Measurements from ENCODE around the gene PSMF1. TPM values are rescaled to one million over a fixed set of nuclear protein-coding genes. Genes with fewer than 3 reads are reported as not detected.

The PSMF1 gene
- total RNA-seq, 1 donor from 2014 or later: 124 TPM

- no peak overlapping the region for H3K4me3 ChIP-seq
- H3K4me1 ChIP-seq: no peaks in the 10 kb centered on the region
- H3K27me3 ChIP-seq (ENCODE audit: low read depth): no peaks in the 10 kb centered on the region
- H3K36me3 ChIP-seq: peaks cover 89% of the 10 kb centered on the region
- intact Hi-C loops (cut with micrococcal nuclease): no loop called here
- no peak for TF ChIP-seq CTCF (IDR thresholded peaks at IDR 0.05; ENCODE audit: borderline replicate concordance)
- no peak overlapping the region for H3K27ac ChIP-seq (replicated peaks)
- peaks cover 4% of the 10 kb centered on the region for H3K9me3 ChIP-seq (replicated peaks)
- no peak for DNase-seq
Measured at GRCh38 chr20:1130058-1130694, 11.8 kb downstream of the PSMF1 start.

DNA sequence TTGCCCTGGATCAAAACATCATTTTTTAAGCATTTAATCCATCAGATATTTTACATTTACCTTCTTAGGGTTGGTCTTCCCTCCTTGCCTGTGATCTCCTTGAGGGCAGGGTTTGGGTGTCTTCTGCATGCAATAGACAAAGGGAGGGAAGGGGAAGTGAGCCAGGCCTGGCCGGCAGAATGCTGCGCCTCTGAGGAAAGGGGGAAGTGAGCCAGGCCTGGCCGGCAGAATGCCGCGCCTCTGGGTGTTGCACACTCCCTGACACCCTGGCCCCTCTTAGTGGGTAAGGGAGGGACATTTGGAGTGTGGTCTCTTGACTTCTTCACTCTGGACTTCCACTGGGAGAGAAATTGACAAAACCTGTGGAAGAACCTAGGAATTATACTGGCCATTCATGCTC, 12.4 kb downstream of the PSMF1 start:
- H3K9me3 ChIP-seq (replicated peaks): peaks cover 4% of the 10 kb centered on the region

DNA sequence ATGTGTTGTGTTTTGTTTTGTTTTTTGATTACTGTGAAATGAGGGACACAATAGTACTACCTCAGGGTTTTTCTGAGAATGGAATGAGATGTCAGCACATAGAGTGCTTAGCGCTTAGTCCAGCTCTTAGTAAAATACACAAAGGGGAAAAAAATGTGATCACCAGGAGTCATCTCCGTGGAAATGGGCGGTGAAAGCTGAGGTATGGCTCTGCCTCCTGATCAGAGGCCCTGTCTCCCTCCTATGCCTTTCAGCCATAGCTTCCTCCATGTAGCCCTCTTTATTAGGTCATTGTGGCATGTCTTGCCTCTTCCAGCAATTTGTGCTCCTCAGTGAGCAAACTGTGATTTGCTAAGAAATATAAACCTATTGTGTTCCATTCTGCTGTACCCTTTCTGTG, 13.0 kb downstream of the PSMF1 start:
- no peak for TF ChIP-seq CTCF (IDR thresholded peaks at IDR 0.05; ENCODE audit: borderline replicate concordance)
- H3K27me3 ChIP-seq (ENCODE audit: low read depth): no peaks in the 10 kb centered on the region
- no peak for DNase-seq
- no peak overlapping the region for H3K4me3 ChIP-seq
- H3K4me1 ChIP-seq: no peaks in the 10 kb centered on the region
- H3K27ac ChIP-seq (replicated peaks): no peak overlapping the region
- H3K36me3 ChIP-seq: peaks cover 89% of the 10 kb centered on the region
- intact Hi-C loops (cut with micrococcal nuclease): no loop called here
- H3K9me3 ChIP-seq (replicated peaks): peaks cover 4% of the 10 kb centered on the region

More for the DNA sequence above, 12.4 kb downstream of the PSMF1 start:
- Histone ChIP-seq H3K27me3 (ENCODE audit: low read depth) (no peaks in the 10 kb centered on the region), H3K4me1 (no peaks in the 10 kb centered on the region), H3K36me3 (peaks cover 89% of the 10 kb centered on the region), H3K27ac (replicated peaks) (no peak overlapping the region), H3K4me3 (no peak overlapping the region)
- no peak for TF ChIP-seq CTCF (IDR thresholded peaks at IDR 0.05; ENCODE audit: borderline replicate concordance)
- DNase-seq: peak; percentile 40
- intact Hi-C loops (cut with micrococcal nuclease): no loop called here

GRCh38 chr20:1134355-1134754, 16.0 kb downstream of the PSMF1 start:
- no peak for DNase-seq
- intact Hi-C loops (cut with micrococcal nuclease): no loop called here
- Histone ChIP-seq H3K4me3 (no peak overlapping the region), H3K27me3 (ENCODE audit: low read depth) (no peaks in the 10 kb centered on the region), H3K9me3 (replicated peaks) (peaks cover 4% of the 10 kb centered on the region), H3K4me1 (no peaks in the 10 kb centered on the region), H3K36me3 (peaks cover 89% of the 10 kb centered on the region), H3K27ac (replicated peaks) (no peak overlapping the region)
- TF ChIP-seq CTCF (IDR thresholded peaks at IDR 0.05; ENCODE audit: borderline replicate concordance): no peak

- peaks cover 89% of the 10 kb centered on the region for H3K36me3 ChIP-seq
- DNase-seq: no peak
Measured at GRCh38 chr20:1134836-1135235, 16.4 kb downstream of the PSMF1 start.

More at GRCh38 chr20:1134836-1135235, 16.4 kb downstream of the PSMF1 start:
- no peaks in the 10 kb centered on the region for H3K4me1 ChIP-seq
- H3K4me3 ChIP-seq: no peak overlapping the region
- intact Hi-C loops (cut with micrococcal nuclease): no loop called here
- no peak overlapping the region for H3K27ac ChIP-seq (replicated peaks)
- TF ChIP-seq CTCF (IDR thresholded peaks at IDR 0.05; ENCODE audit: borderline replicate concordance): no peak
- peaks cover 4% of the 10 kb centered on the region for H3K9me3 ChIP-seq (replicated peaks)
- no peaks in the 10 kb centered on the region for H3K27me3 ChIP-seq (ENCODE audit: low read depth)
